HCT116 (cell line): Measurements from ENCODE around the gene DPH1. TPM values are rescaled to one million over a fixed set of nuclear protein-coding genes. Genes with fewer than 3 reads are reported as not detected.

Source experiments
- ATAC-seq: fragments of 200-7000 bp; cut with Tn5 transposase; 2 replicates; pipeline ENCODE4 v1.9.1; 2020; ENCODE audit warnings: mild to moderate bottlenecking, moderate library complexity
- BruUV-seq: library from RNA; stranded (reverse); fragments of 400-500 nt; replicated peaks from 2 replicates; lab custom pipeline; 2021; lab: Mats Ljungman, UMichigan
- CTCF ChIA-PET: fragments of 300-600 bp; sonication (Branson Sonifier 250); formaldehyde crosslinking; loops from one replicate; lab custom pipeline; 2021; ENCODE audit warnings: antibody characterized with exemption; lab: Charles Lee
- POLR2A ChIA-PET: fragments of 300-600, 350-600 bp; sonication (Branson Sonifier 250); formaldehyde crosslinking; loops from one replicate; lab custom pipeline; 2021; ENCODE audit warnings: antibody characterized with exemption; lab: Charles Lee
- RAD21 ChIA-PET, 2 experiments: fragments of 300-600 bp; sonication (Branson Sonifier 250); formaldehyde crosslinking; loops; one replicate each; lab custom pipeline; 2023; ENCODE audit warnings: low total read pairs in 2 of 2; ENCODE audit not compliant: uncharacterized antibody in 2 of 2, unreplicated experiment in 2 of 2, low non-redundant PET in 1 of 2; lab: Charles Lee
- DNase-seq: peaks from one replicate; pipeline ENCODE4 v3.0.0-alpha.2; 2010; ENCODE audit warnings: low read depth, low spot score
- H2AFZ ChIP-seq: fragments of 200-600 bp; shearing (Covaris generic), sonication (generic); 2 replicates; pipeline ENCODE4 v1.6.1; 2017; ENCODE audit warnings: low read depth, mixed run types, mixed read lengths, antibody characterized with exemption, low read length; ENCODE audit not compliant: poor library complexity, severe bottlenecking
- H3K27ac ChIP-seq: 2 replicates; pipeline ENCODE4 v1.5.1; 2012; ENCODE audit warnings: low read depth, low read length
- H3K27me3 ChIP-seq: fragments of 200-600 bp; sonication (generic); 2 replicates; pipeline ENCODE4 v1.6.1; 2016; ENCODE audit warnings: mixed run types, low read length, mixed read lengths; ENCODE audit not compliant: insufficient read depth
- H3K36me3 ChIP-seq, 2 experiments: fragments of 200-500 bp in 1 of 2; fragments of 200-600 bp in 1 of 2; sonication (Bioruptor generic) in 1 of 2; sonication (generic) in 1 of 2; 2 replicates each; pipeline versions ENCODE4 v1.5.1 to v1.6.1; 2014 to 2016; ENCODE audit warnings: low read length in 2 of 2, inconsistent platforms in 1 of 2, mixed read lengths in 1 of 2, mixed run types in 1 of 2; ENCODE audit not compliant: insufficient read depth in 2 of 2, control insufficient read depth in 1 of 2
- H3K4me1 ChIP-seq, 2 experiments: fragments of 200-600 bp in 1 of 2; sonication (generic) in 1 of 2; 2 replicates each; pipeline versions ENCODE4 v1.5.1 to v1.6.1; 2012 to 2017; ENCODE audit warnings: low read length in 2 of 2, inconsistent platforms in 1 of 2, mild to moderate bottlenecking in 1 of 2, mixed read lengths in 1 of 2, mixed run types in 1 of 2, moderate library complexity in 1 of 2; ENCODE audit not compliant: insufficient read depth in 2 of 2, control insufficient read depth in 1 of 2
- H3K4me2 ChIP-seq: fragments of 200-600 bp; sonication (generic); 2 replicates; pipeline ENCODE4 v1.6.1; 2017; ENCODE audit warnings: mixed run types, low read length, mixed read lengths
- H3K4me3 ChIP-seq, 2 experiments: fragments of 200-600 bp in 1 of 2; sonication (generic) in 1 of 2; replicated peaks in 1 of 2; 2 replicates each; pipeline ENCODE4 v1.5.1; 2011 to 2016; ENCODE audit warnings: low read length in 2 of 2, control low read depth in 1 of 2, low read depth in 1 of 2, mild to moderate bottlenecking in 1 of 2, mixed read lengths in 1 of 2, mixed run types in 1 of 2
- H3K79me2 ChIP-seq: fragments of 200-600 bp; sonication (generic); 2 replicates; pipeline ENCODE4 v1.6.1; 2017; ENCODE audit warnings: mild to moderate bottlenecking, mixed run types, low read length, moderate library complexity, mixed read lengths; ENCODE audit not compliant: insufficient read depth
- H3K9ac ChIP-seq: fragments of 200-600 bp; sonication (generic); 2 replicates; pipeline ENCODE4 v1.6.1; 2016; ENCODE audit warnings: low read length, mixed read lengths
- H3K9me2 ChIP-seq: fragments of 200-600 bp; sonication (generic), shearing (Covaris generic); 2 replicates; pipeline ENCODE4 v1.6.1; 2017; ENCODE audit warnings: mixed run types, mild to moderate bottlenecking, moderate library complexity; ENCODE audit not compliant: insufficient read depth
- H3K9me3 ChIP-seq, 2 experiments: fragments of 200-500 bp in 1 of 2; fragments of 200-600 bp in 1 of 2; sonication (Bioruptor generic) in 1 of 2; sonication (generic) in 1 of 2; 2 replicates each; pipeline ENCODE4 v1.6.1; 2014 to 2017; ENCODE audit warnings: low read length in 2 of 2, mixed read lengths in 2 of 2, inconsistent platforms in 1 of 2, low read depth in 1 of 2, mild to moderate bottlenecking in 1 of 2, mixed run types in 1 of 2, moderate library complexity in 1 of 2; ENCODE audit not compliant: control insufficient read depth in 1 of 2, insufficient read depth in 1 of 2
- H4K20me1 ChIP-seq: fragments of 200-600 bp; sonication (generic), shearing (Covaris generic); 2 replicates; pipeline ENCODE4 v1.6.1; 2017; ENCODE audit warnings: mixed run types, mild to moderate bottlenecking, moderate library complexity; ENCODE audit not compliant: insufficient read depth
- CEBPB ChIP-seq: IDR thresholded peaks from 2 replicates; pipeline ENCODE4 v1.6.1; 2012; ENCODE audit warnings: low read depth
- EGR1 ChIP-seq: IDR thresholded peaks from 2 replicates; pipeline ENCODE4 v1.6.1; 2012; ENCODE audit warnings: low read depth
- ELF1 ChIP-seq: IDR thresholded peaks from 2 replicates; pipeline ENCODE4 v1.6.1; 2012; ENCODE audit warnings: low read depth, borderline replicate concordance
- EZH2 ChIP-seq: fragments of 200-600 bp; sonication (generic); IDR thresholded peaks from 2 replicates; pipeline ENCODE4 v1.6.1; 2017; ENCODE audit warnings: antibody characterized with exemption, mixed run types
- EZH2phosphoT487 ChIP-seq: fragments of 200-600 bp; IDR thresholded peaks from 2 replicates; pipeline ENCODE4 v1.6.1; 2018; ENCODE audit warnings: antibody characterized with exemption, borderline replicate concordance
- FOSL1 ChIP-seq: IDR thresholded peaks from 2 replicates; pipeline ENCODE4 v1.6.1; 2012; ENCODE audit warnings: low read depth
- JUND ChIP-seq: IDR thresholded peaks from 2 replicates; pipeline ENCODE4 v1.6.1; 2012
- MAX ChIP-seq: IDR thresholded peaks from 2 replicates; pipeline ENCODE4 v1.6.1; 2012
- POLR2A ChIP-seq: IDR thresholded peaks from 2 replicates; pipeline ENCODE4 v1.7.0; 2011; ENCODE audit warnings: borderline replicate concordance; ENCODE audit not compliant: insufficient read depth, insufficient read length; ENCODE audit errors: extremely low read depth
- RAD21 ChIP-seq: IDR thresholded peaks from 2 replicates; pipeline ENCODE4 v1.6.1; 2012; ENCODE audit warnings: low read depth, mild to moderate bottlenecking
- SIN3A ChIP-seq: IDR thresholded peaks from 2 replicates; pipeline ENCODE4 v1.6.1; 2012; ENCODE audit warnings: low read depth
- SP1 ChIP-seq: IDR thresholded peaks from 2 replicates; pipeline ENCODE4 v1.6.1; 2012; ENCODE audit warnings: low read depth
- SRF ChIP-seq: IDR thresholded peaks from 2 replicates; pipeline ENCODE4 v1.6.1; 2012; ENCODE audit warnings: low read depth
- TCF7L2 ChIP-seq: IDR thresholded peaks from 2 replicates; pipeline ENCODE4 v1.7.0; 2011; ENCODE audit warnings: borderline replicate concordance, inconsistent platforms; ENCODE audit not compliant: insufficient read depth, insufficient read length; ENCODE audit errors: extremely low read depth
- YY1 ChIP-seq: IDR thresholded peaks from 2 replicates; pipeline ENCODE4 v1.6.1; 2011; ENCODE audit warnings: low read length, low read depth, moderate library complexity, mild to moderate bottlenecking; ENCODE audit not compliant: insufficient replicate concordance; ENCODE audit errors: extremely low read depth
- ZBTB33 ChIP-seq: IDR thresholded peaks from 2 replicates; pipeline ENCODE4 v1.6.1; 2011; ENCODE audit warnings: mild to moderate bottlenecking, low read length, moderate library complexity; ENCODE audit not compliant: insufficient replicate concordance; ENCODE audit errors: extremely low read depth
- ZFX ChIP-seq: fragments of 450-650 bp; IDR thresholded peaks from 2 replicates; pipeline ENCODE4 v1.6.1; 2017
- ZNF274 ChIP-seq: fragments of 200-500 bp; sonication (Bioruptor generic); IDR thresholded peaks from 2 replicates; pipeline ENCODE4 v1.6.1; 2014; ENCODE audit warnings: mild to moderate bottlenecking, low read depth, low read length, inconsistent platforms
- intact Hi-C: fragments of 100-400 bp; cut with micrococcal nuclease; formaldehyde crosslinking; loops from 2 replicates; pipeline ENCODE4 v1.10.0; 2022
- total RNA-seq: library from RNA; stranded (reverse); gene quantifications from one replicate; pipeline ENCODE4 v1.2.1, GENCODE V29; 2021; ENCODE audit not compliant: unreplicated experiment
- TF ChIP-seq, protein P1 (sequence below), 3 experiments: fragments of 200-600 bp in 1 of 3; sonication (generic) in 1 of 3; IDR thresholded peaks in 2 of 3; conservative IDR thresholded peaks in 1 of 3; 2 replicates each; pipeline ENCODE4 v1.5.1; 2012 to 2017; ENCODE audit warnings: low read depth in 2 of 3, low read length in 2 of 3, antibody characterized with exemption in 1 of 3, borderline replicate concordance in 1 of 3, control low read depth in 1 of 3, mild to moderate bottlenecking in 1 of 3, mixed read lengths in 1 of 3, mixed run types in 1 of 3, moderate library complexity in 1 of 3; ENCODE audit not compliant: insufficient read depth in 1 of 3
- TF ChIP-seq, protein P2 (sequence below): IDR thresholded peaks from 2 replicates; pipeline ENCODE4 v1.6.1; 2012

Gene DPH1
- total RNA-seq, 1 experiment from 2014 or later: 47.2 TPM

GRCh38 chr17:2048805-2049204 is 18.9 kb downstream of the DPH1 start:
- Histone ChIP-seq H3K27ac (no peak overlapping the region), H3K36me3 (no peaks in the 10 kb centered on the region), H3K27me3 (no peaks in the 10 kb centered on the region), H2AFZ (no peak overlapping the region), H3K9ac (peak overlapping the region; percentile 87), H3K79me2 (peaks cover 4% of the 10 kb centered on the region; the same call in 1 of the 2 replicates), H3K9me2 (no peaks in the 10 kb centered on the region), H3K9me3 (no peaks in the 10 kb centered on the region), H3K4me2 (peak overlapping the region; percentile 97), H3K4me1 (peaks cover 12 to 39% of the 10 kb centered on the region in 2 experiments), H3K4me3 (peak overlapping the region; percentile 69 to 74), H4K20me1 (no peaks in the 10 kb centered on the region)
- POLR2A ChIA-PET: no interaction called here
- TSS peak; percentile 57 for BruUV-seq
- DNase-seq (no peak), ATAC-seq (no peak)
- TF ChIP-seq ELF1: no peak
- no peak for TF ChIP-seq EGR1
- TF ChIP-seq EZH2phosphoT487: no peak
- no peak for TF ChIP-seq MAX
- no peak for TF ChIP-seq TCF7L2
- TF ChIP-seq, protein P1, sequence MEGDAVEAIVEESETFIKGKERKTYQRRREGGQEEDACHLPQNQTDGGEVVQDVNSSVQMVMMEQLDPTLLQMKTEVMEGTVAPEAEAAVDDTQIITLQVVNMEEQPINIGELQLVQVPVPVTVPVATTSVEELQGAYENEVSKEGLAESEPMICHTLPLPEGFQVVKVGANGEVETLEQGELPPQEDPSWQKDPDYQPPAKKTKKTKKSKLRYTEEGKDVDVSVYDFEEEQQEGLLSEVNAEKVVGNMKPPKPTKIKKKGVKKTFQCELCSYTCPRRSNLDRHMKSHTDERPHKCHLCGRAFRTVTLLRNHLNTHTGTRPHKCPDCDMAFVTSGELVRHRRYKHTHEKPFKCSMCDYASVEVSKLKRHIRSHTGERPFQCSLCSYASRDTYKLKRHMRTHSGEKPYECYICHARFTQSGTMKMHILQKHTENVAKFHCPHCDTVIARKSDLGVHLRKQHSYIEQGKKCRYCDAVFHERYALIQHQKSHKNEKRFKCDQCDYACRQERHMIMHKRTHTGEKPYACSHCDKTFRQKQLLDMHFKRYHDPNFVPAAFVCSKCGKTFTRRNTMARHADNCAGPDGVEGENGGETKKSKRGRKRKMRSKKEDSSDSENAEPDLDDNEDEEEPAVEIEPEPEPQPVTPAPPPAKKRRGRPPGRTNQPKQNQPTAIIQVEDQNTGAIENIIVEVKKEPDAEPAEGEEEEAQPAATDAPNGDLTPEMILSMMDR (IDR thresholded peaks at IDR 0.05 in 2 of 3, conservative IDR thresholded peaks at IDR 0.05 in 1 of 3; ENCODE audit: borderline replicate concordance in 1 of 3, insufficient read depth in 1 of 3, low read depth in 2 of 3, low read length in 2 of 3): no peak
- TF ChIP-seq, protein P2, sequence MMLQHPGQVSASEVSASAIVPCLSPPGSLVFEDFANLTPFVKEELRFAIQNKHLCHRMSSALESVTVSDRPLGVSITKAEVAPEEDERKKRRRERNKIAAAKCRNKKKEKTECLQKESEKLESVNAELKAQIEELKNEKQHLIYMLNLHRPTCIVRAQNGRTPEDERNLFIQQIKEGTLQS: no peak
- no peak for TF ChIP-seq SRF
- no peak for TF ChIP-seq POLR2A
- TF ChIP-seq RAD21: no peak
- no peak for TF ChIP-seq ZNF274
- no peak for TF ChIP-seq CEBPB
- no peak for TF ChIP-seq JUND
- TF ChIP-seq SIN3A: no peak
- TF ChIP-seq FOSL1: no peak
- no peak for TF ChIP-seq YY1
- no peak for TF ChIP-seq EZH2
- no peak for TF ChIP-seq ZBTB33
- no peak for TF ChIP-seq ZFX
- TF ChIP-seq SP1: no peak
- CTCF ChIA-PET: no interaction called here
- intact Hi-C loops: no loop called here
- RAD21 ChIA-PET: no interaction called here
